NCI-H748 treated with DMSO at 0.1 percent for 48 hours (cell line): ENCODE data around the gene NBAS.

Source experiments
- DNase-seq: peaks from one replicate; lab custom pipeline; 2025; lab: John Stamatoyannopoulos, UW

Gene NBAS

GRCh38 chr2:15306706-15307105 lies 254.4 kb downstream of the NBAS start:
- DNase-seq: no peak

GRCh38 chr2:15303874-15304273 lies 257.3 kb downstream of the NBAS start:
- no peak for DNase-seq

GRCh38 chr2:15302154-15302553 lies 259.0 kb downstream of the NBAS start:
- DNase-seq: no peak

- DNase-seq: no peak
These were observed 260.2 kb downstream of the NBAS start for GRCh38 chr2:15300624-15301573.

- DNase-seq: no peak
These were observed 261.1 kb downstream of the NBAS start for GRCh38 chr2:15299904-15300520.

GRCh38 chr2:15298770-15299169 lies 262.4 kb downstream of the NBAS start:
- DNase-seq: no peak

- DNase-seq: no peak
These were observed 267.7 kb downstream of the NBAS start for GRCh38 chr2:15293262-15293937.

- DNase-seq: no peak
These were observed 273.5 kb downstream of the NBAS start for GRCh38 chr2:15287447-15288184.

GRCh38 chr2:15284614-15285013 lies 276.5 kb downstream of the NBAS start:
- peak; percentile 87 for DNase-seq

- no peak for DNase-seq
These were observed 279.5 kb downstream of the NBAS start for GRCh38 chr2:15281681-15282080.

GRCh38 chr2:15279201-15279876 lies 281.8 kb downstream of the NBAS start:
- no peak for DNase-seq

- DNase-seq: no peak
These were observed 282.8 kb downstream of the NBAS start for GRCh38 chr2:15278296-15278695.

GRCh38 chr2:15275346-15275745 lies 285.8 kb downstream of the NBAS start:
- no peak for DNase-seq

- DNase-seq: no peak
These were observed 287.7 kb downstream of the NBAS start for GRCh38 chr2:15273452-15273851.

- DNase-seq: no peak
These were observed 288.2 kb downstream of the NBAS start for GRCh38 chr2:15272942-15273341.

GRCh38 chr2:15271941-15272542 lies 289.1 kb downstream of the NBAS start:
- DNase-seq: no peak

GRCh38 chr2:15271276-15271675 lies 289.9 kb downstream of the NBAS start:
- no peak for DNase-seq

GRCh38 chr2:15269043-15269442 lies 292.1 kb downstream of the NBAS start:
- no peak for DNase-seq

GRCh38 chr2:15265889-15266288 lies 295.2 kb downstream of the NBAS start:
- no peak for DNase-seq

- DNase-seq: no peak
These were observed 297.0 kb downstream of the NBAS start for GRCh38 chr2:15263976-15264685.
